Activated CD8-positive, alpha-beta memory T cell treated with anti-CD3 and anti-CD28 coated beads for 1 hour (primary cell): ENCODE data around the gene GPR33.
"Not testable (repeated sequence)": the region's sequence is repeated elsewhere in the genome, so short reads cannot be mapped to it uniquely, and the experiment has no call there.

ENCODE experiments used
- DNase-seq, 2 donors: peaks; one replicate each; pipeline ENCODE4 v3.0.0-alpha.2; 2020; ENCODE audit warnings: low read depth in 1 of 2; ENCODE audit errors: extremely low read depth in 1 of 2

Gene GPR33

GRCh38 chr14:31487886-31488285 lies at the start of gene GPR33:
TSS of gene GPR33 (minus strand) at chr14:31488039. CDS start at chr14:31483965, 4,074 bp downstream.
- no peak for DNase-seq

- DNase-seq, result no peak
These were observed 48.5 kb upstream of the GPR33 start for GRCh38 chr14:31536201-31536960.

GRCh38 chr14:31530136-31530535 lies 42.3 kb upstream of the GPR33 start:
- DNase-seq, result no peak

DNA sequence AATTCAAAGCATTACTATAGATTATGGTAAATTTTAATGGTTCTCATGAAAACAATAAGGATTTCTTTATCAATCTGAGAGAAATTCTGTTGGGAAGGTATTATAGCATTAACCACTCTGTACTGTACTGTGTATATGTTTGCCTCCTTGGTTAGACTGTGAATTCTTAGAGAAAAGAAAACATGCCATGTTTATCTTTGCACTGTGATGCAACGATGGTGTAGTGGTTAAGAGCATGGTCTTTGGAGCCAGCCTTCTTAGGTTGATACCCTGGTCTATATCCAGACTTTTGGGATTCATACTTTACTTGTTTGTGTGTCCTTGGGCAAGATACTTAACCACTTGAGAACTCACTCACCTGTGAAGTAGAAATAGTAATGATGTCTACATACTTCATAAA lies 41.2 kb upstream of the GPR33 start:
- no peak for DNase-seq

DNA sequence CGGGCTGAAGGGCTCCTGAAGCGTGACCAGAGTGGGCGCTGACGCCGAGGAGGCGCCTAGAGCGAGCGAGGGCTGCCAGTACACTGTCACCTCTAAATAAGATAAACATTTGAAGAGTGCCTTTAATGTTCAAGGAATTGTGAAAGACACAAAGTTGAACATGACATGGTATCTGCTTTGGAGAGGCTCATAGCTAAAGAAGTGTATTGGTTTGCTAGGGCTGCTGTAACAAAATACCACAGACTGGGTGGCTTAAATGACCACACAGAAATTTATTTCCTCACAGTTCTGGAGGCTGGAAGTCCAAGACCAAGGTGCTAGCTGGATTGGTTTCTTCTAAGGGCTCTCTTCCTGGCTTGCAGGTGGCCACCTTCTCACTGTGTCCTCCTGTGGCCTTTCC lies 39.7 kb upstream of the GPR33 start:
- DNase-seq, result no peak

DNA sequence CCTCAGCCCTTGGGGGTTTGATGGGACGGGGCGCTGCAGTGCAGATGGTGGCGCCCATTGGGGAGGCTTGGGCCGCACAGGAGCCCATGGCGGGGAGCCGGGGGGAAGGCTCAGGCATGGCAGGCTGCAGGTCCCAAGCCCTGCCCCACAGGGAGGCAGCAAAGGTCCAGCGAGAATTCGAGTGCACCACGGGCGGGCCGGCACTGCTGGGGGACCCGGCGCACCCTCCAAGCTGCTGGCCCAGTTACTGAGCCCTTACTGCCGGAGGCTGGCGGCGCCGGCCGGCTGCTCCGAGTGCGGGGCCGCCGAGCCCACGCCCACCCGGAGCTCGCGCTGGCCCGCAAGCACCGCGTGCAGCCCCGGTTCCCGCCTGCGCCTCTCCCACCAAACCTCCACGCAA lies 39.2 kb upstream of the GPR33 start:
- DNase-seq, result no peak

GRCh38 chr14:31510855-31511254 lies 23.0 kb upstream of the GPR33 start:
- DNase-seq, result no peak

DNA sequence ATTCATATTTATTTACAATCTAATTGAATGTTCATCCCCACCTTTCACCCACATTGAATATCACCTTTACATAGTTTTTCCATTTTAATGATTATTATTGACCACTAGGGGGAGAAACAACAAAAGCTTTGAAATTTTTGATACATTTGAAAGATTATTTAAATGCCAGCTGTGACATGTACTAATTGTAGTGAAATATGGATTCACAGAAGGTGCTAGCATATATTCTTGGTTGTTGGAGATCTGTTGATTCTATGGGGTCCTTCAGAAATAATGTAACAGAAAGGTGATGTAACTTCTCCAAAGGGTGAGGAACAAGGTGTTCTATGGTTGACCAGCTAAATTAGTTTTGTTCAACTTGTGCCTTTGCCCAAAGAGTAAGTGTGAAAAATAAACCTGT lies 22.4 kb upstream of the GPR33 start:
- DNase-seq, result no peak

GRCh38 chr14:31508135-31508534 lies 20.3 kb upstream of the GPR33 start:
- no peak for DNase-seq

- no peak for DNase-seq
These were observed 17.6 kb upstream of the GPR33 start for GRCh38 chr14:31505411-31505810.

- no peak for DNase-seq
These were observed 14.0 kb upstream of the GPR33 start for GRCh38 chr14:31501870-31502269.

- DNase-seq, result no peak
These were observed 5.1 kb upstream of the GPR33 start for GRCh38 chr14:31492759-31493498.

DNA sequence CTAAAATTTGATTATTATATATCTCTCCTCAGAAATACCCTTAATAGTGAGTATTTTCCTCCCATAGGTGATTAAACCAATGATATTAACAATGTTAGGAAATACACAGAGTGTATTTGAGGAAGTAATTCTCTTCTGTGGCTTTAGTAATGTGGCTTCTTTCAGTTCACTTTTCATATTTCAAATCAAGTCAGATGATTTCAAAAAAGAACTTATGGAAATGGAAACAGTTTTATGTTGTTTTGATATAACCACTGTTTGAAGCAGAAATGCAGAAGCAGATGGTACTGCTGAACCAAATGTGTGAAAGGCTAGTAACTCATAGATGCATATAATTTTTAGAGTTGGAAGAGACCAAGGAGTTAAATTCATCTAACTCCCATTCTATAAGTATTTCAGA lies 1.9 kb upstream of the GPR33 start:
- DNase-seq, result no peak

DNA sequence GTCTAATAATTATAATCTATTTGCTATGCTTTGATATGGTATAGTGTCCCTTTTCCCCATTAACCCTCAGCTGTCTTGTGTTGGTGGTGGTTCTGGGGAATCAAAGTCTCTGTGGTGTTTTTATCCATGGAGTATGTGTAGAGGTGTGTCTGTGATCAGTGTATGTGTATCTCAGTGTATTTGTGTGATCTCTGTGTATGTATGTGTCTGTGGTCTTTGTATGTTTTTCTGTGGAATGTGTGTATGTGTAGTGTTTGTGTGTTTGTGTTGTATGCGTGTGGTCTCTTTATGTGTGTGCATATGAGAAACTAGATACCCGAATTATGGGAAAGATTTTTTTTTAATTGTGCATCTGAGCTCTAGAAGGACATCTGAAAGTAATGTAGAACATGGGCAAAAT lies 1.1 kb downstream of the GPR33 start:
- DNase-seq, result no peak

GRCh38 chr14:31484754-31485153 lies 3.1 kb downstream of the GPR33 start:
- no peak for DNase-seq

GRCh38 chr14:31480156-31480555 lies 7.7 kb downstream of the GPR33 start:
- DNase-seq, result no peak

- no peak for DNase-seq
These were observed 8.8 kb downstream of the GPR33 start for GRCh38 chr14:31479027-31479426.

DNA sequence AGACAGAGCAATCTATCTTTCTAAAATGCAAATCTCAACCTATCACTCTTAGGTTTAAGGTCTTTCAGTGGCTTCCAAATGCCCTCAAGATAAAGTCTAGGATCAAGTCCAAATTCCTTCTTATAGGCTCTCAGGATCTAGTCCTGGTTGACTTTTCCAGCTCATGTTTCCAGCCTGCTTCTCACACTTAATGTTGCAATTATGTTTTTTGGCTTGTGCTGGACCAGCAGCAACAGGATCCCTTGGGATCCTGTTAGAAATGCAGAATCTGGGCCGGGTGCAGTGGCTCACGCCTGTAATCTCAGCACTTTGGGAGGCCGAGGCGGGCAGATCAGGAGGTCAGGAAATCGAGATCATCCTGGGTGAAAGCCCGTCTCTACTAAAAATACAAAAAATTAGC lies 10.6 kb downstream of the GPR33 start:
- DNase-seq, result no peak

DNA sequence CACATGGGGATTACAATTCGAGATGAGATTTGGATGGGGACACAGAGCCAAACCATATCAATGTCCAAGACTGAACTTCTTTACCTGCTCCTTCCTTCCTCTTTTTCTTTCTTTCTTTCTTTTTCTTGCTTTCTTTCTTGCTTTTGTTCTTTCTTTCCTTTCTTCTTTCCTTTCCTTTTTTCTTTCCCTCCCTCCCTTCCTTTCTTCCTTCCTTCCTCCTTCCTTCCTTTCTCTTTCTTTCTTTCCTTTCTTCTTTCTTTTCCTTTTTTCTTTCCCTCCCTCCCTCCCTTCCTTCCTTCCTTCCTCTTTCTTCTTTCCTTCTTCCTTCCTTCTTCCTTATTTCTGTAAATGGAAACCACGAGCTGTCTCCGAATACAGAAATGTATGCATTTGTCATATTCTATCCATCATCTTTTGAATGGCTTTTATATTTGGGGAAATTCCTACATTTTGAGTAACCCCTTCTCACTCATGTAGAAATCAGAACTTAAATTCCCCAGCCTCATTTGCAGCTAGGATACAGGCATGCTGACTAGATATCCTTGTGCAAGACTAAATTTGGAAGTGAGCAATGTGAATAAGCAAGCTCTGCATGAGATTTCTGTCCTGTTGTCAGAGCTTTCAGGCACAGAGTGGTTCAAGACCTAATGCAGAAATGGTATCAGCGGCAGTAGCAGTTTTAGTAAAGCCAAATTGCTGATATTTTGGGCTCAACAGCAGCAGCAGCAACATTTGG lies 11.5 kb downstream of the GPR33 start:
- DNase-seq, result no peak

GRCh38 chr14:31466554-31466953 lies 21.3 kb downstream of the GPR33 start:
- DNase-seq, result no peak

DNA sequence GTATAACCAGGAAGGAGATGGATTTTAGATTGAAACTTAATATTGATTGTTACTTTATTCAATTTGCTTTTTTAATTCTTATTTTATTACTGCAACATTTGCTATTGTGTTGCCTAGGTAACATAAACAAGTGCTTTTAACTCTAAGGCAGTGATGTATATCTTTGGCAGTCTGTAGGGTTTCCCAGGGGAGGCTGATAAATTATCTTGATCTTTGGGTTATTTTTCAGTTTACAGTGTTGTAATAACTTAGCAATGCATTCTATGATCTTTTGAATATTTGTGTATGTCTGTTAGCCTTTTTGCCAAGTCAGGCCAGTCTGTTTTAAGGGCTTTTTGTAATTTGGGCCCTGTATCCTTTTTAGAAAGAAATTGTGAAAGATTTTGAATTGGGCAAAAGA lies 22.7 kb downstream of the GPR33 start:
- DNase-seq, result no peak

GRCh38 chr14:31462450-31462849 lies 25.4 kb downstream of the GPR33 start:
- not testable (repeated sequence) for DNase-seq
